GM18520 (cell line): ENCODE measurements around the gene PYURF.

Experiments used
- ATAC-seq: cut with Tn5 transposase; IDR thresholded peaks from one replicate; pipeline ENCODE4 v1.9.1; 2021; ENCODE audit not compliant: unreplicated experiment

Gene PYURF

GRCh38 chr4:88514557-88515511, 8.7 kb downstream of the PYURF start:
- ATAC-seq, result no peak

- no peak for ATAC-seq
These were observed 12.3 kb downstream of the PYURF start for GRCh38 chr4:88511236-88511635.

GRCh38 chr4:88503344-88503743, 20.2 kb downstream of the PYURF start:
- ATAC-seq, result no peak

- ATAC-seq, result no peak
These were observed 25.6 kb downstream of the PYURF start for GRCh38 chr4:88497859-88498409.

GRCh38 chr4:88489100-88489761, 34.3 kb downstream of the PYURF start:
- ATAC-seq, result no peak

- no peak for ATAC-seq
These were observed 42.0 kb downstream of the PYURF start for GRCh38 chr4:88481537-88481936.

- no peak for ATAC-seq
These were observed 45.3 kb downstream of the PYURF start for GRCh38 chr4:88478247-88478646.

GRCh38 chr4:88477229-88477860, 46.2 kb downstream of the PYURF start:
- ATAC-seq, result no peak
